Left ventricle myocardium inferior (tissue), 1 donor: ENCODE results near the gene ZNF740. TPM values are rescaled to one million over a fixed set of nuclear protein-coding genes. Genes with fewer than 3 reads are reported as not detected.

ENCODE experiments used
- DNase-seq: peaks from one replicate; pipeline ENCODE4 v3.0.0-alpha.2; 2020
- H3K27ac ChIP-seq: fragments of 200-600 bp; replicated peaks from 2 replicates; pipeline ENCODE4 v1.8.0; 2021
- H3K27me3 ChIP-seq: fragments of 200-600 bp; 2 replicates; pipeline ENCODE4 v1.8.0; 2021; ENCODE audit warnings: low read depth
- H3K36me3 ChIP-seq: fragments of 200-600 bp; 2 replicates; pipeline ENCODE4 v1.8.0; 2021
- H3K4me1 ChIP-seq: fragments of 200-600 bp; 2 replicates; pipeline ENCODE4 v1.8.0; 2021
- H3K4me3 ChIP-seq: fragments of 200-600 bp; 2 replicates; pipeline ENCODE4 v1.8.0; 2021; ENCODE audit warnings: mild to moderate bottlenecking, moderate library complexity
- H3K9me3 ChIP-seq: fragments of 200-600 bp; replicated peaks from 2 replicates; pipeline ENCODE4 v1.8.0; 2021
- intact Hi-C: fragments of 100-400 bp; cut with micrococcal nuclease; formaldehyde crosslinking; loops from one replicate; pipeline ENCODE4 v1.11.0; 2022
- total RNA-seq: library from RNA; stranded (reverse); fragmentation: NEBNext Ultra II Directional; extraction: Animal tissue kit (Norgen Biotek cat#: 25700); gene quantifications from one replicate; pipeline ENCODE4 v1.2.1, GENCODE V29; 2021
- TF ChIP-seq, protein P1 (sequence below): fragments of 200-600 bp; IDR thresholded peaks from 2 replicates; pipeline ENCODE4 v1.8.0; 2021; ENCODE audit warnings: antibody characterized with exemption, mild to moderate bottlenecking, borderline replicate concordance
- donor health status: DM: no; HTN: yes; CAD: no; lungs with severe emphysema.

The ZNF740 gene
- total RNA-seq, 1 donor from 2014 or later: 26.5 TPM

- no peak for DNase-seq
- intact Hi-C loops: no loop called here
- H3K27ac ChIP-seq: no peak overlapping the region
- H3K4me3 ChIP-seq: no peak overlapping the region
- TF ChIP-seq, protein P1, sequence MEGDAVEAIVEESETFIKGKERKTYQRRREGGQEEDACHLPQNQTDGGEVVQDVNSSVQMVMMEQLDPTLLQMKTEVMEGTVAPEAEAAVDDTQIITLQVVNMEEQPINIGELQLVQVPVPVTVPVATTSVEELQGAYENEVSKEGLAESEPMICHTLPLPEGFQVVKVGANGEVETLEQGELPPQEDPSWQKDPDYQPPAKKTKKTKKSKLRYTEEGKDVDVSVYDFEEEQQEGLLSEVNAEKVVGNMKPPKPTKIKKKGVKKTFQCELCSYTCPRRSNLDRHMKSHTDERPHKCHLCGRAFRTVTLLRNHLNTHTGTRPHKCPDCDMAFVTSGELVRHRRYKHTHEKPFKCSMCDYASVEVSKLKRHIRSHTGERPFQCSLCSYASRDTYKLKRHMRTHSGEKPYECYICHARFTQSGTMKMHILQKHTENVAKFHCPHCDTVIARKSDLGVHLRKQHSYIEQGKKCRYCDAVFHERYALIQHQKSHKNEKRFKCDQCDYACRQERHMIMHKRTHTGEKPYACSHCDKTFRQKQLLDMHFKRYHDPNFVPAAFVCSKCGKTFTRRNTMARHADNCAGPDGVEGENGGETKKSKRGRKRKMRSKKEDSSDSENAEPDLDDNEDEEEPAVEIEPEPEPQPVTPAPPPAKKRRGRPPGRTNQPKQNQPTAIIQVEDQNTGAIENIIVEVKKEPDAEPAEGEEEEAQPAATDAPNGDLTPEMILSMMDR: no peak
- H3K9me3 ChIP-seq: no peaks in the 10 kb centered on the region
- peaks cover 19% of the 10 kb centered on the region for H3K4me1 ChIP-seq
- no peaks in the 10 kb centered on the region for H3K27me3 ChIP-seq
- peaks cover 14% of the 10 kb centered on the region for H3K36me3 ChIP-seq
Measured at GRCh38 chr12:53192531-53193021, 12.1 kb downstream of the ZNF740 start.

GRCh38 chr12:53193040-53193439, 12.5 kb downstream of the ZNF740 start:
- H3K9me3 ChIP-seq: no peaks in the 10 kb centered on the region
- no peak overlapping the region for H3K4me3 ChIP-seq

GRCh38 chr12:53193985-53194716, 13.6 kb downstream of the ZNF740 start:
- Histone ChIP-seq H3K4me3 (no peak overlapping the region), H3K9me3 (no peaks in the 10 kb centered on the region), H3K4me1 (peaks cover 26% of the 10 kb centered on the region), H3K27ac (no peak overlapping the region), H3K27me3 (no peaks in the 10 kb centered on the region), H3K36me3 (no peaks in the 10 kb centered on the region)
- no peak for DNase-seq
- TF ChIP-seq, protein P1: no peak
- intact Hi-C loops: no loop called here

More at GRCh38 chr12:53193040-53193439, 12.5 kb downstream of the ZNF740 start:
- intact Hi-C loops: no loop called here
- peaks cover 10% of the 10 kb centered on the region for H3K36me3 ChIP-seq
- H3K4me1 ChIP-seq: peaks cover 24% of the 10 kb centered on the region
- H3K27ac ChIP-seq: no peak overlapping the region
- no peaks in the 10 kb centered on the region for H3K27me3 ChIP-seq
- TF ChIP-seq, protein P1: no peak
- DNase-seq: no peak

DNA sequence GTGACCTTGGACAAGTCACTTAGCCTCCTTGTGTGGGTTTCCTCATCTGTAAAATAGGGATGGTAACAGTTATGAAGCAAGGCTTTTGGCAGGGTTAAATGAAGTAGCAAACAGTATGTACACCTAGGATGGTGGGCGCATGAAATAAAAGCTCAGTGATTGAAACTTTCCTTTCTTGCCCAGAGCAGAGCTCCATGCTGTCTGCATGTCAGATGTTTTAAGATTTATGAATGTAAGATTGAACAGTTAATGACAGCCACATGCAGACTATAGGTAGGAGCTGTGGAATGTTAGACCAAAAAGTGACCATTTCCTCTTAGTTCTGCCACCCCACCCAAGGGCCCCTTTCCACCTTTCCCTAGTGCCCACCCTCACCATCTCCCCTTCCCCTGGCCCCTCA, 14.5 kb downstream of the ZNF740 start:
- Histone ChIP-seq H3K36me3 (no peaks in the 10 kb centered on the region), H3K4me3 (no peak overlapping the region), H3K9me3 (no peaks in the 10 kb centered on the region), H3K27me3 (no peaks in the 10 kb centered on the region), H3K4me1 (peaks cover 24% of the 10 kb centered on the region), H3K27ac (no peak overlapping the region)
- DNase-seq: no peak
- TF ChIP-seq, protein P1: no peak
- intact Hi-C loops: loop anchor here (5.0 kb wide), 2 partner anchors 33 to 128 kb away; no protein-coding TSS in a partner anchor

DNA sequence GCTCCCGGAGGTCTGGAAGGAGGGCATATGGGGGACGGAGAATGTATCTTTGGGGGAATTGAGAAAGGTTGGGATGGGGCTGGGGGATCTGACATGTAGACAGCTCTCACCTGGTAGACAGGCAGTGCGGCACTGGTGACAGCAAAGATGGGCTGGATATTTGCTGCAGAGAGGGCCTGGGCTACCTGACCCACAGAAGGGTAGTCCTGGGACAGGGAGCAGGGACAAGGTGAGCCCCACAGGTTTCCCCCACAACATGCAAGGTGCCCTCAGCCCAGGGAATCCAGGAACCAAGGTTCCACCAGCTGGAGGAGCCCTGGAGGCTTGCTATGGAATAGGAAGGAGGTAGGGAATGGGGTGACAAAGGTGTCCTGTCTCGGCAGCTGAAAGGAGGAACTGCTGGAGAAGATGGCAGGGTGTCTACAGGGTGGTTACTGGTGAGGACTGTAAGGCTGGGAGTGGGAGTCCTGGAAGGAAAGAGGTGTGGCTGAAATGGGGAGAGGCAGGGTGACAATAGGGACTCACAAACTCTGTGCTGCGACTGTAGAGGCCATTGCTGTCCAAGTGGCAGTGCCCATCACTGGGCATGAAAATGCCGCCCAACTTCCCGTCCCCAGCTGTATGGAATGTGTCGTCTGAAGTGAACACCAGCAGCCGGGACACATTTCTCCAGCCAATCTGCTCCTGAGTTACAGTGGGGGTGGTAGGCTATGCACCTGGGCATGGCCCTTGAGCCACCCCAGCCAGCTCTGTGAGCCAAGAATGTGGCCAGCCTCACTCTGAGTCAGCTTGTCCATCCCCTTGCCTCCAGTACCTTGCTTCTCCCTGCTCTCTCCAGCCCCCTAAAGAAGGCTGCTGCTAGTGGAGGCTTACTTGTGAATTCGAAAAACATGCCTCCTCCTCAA, 15.2 kb downstream of the ZNF740 start:
- Histone ChIP-seq H3K4me3 (no peak overlapping the region), H3K27ac (no peak overlapping the region), H3K36me3 (no peaks in the 10 kb centered on the region), H3K27me3 (no peaks in the 10 kb centered on the region), H3K9me3 (no peaks in the 10 kb centered on the region), H3K4me1 (peaks cover 16% of the 10 kb centered on the region)
- intact Hi-C loops: loop anchor here (5.0 kb wide), 2 partner anchors 33 to 128 kb away; no protein-coding TSS in a partner anchor
- TF ChIP-seq, protein P1: no peak
- no peak for DNase-seq
